ENCODE results near the gene SIGLEC9. TPM values are rescaled to one million over a fixed set of nuclear protein-coding genes. Genes with fewer than 3 reads are reported as not detected.

SIGLEC9 gene
- total and polyA plus RNA-seq, 2 of the 8 experiments (the other 6 are each of a cell fraction or from before 2014, with no cell fraction given), result not detected

- H3K56ac ChIP-seq (replicated peaks; ENCODE audit: insufficient read length, low read depth, low read length), result no peak overlapping the region
- TF ChIP-seq MAFK (IDR thresholded peaks at IDR 0.05; ENCODE audit: low read depth, low read length) (no peak), EGR1 (IDR thresholded peaks at IDR 0.05; ENCODE audit: borderline replicate concordance, low read depth, low read length) (no peak), RXRA (IDR thresholded peaks at IDR 0.05; ENCODE audit: insufficient read depth, low read depth, low read length) (no peak), CTBP2 (IDR thresholded peaks at IDR 0.05; ENCODE audit: borderline replicate concordance, insufficient read depth, insufficient read length, low read length) (no peak), SIX5 (IDR thresholded peaks at IDR 0.05; ENCODE audit: low read depth, low read length) (no peak), SP1 (IDR thresholded peaks at IDR 0.05; ENCODE audit: low read depth, low read length) (no peak), BACH1 (IDR thresholded peaks at IDR 0.05; ENCODE audit: low read length) (no peak), GABPA (IDR thresholded peaks at IDR 0.05; ENCODE audit: borderline replicate concordance, insufficient read depth, low read length) (no peak), SIN3A (conservative IDR thresholded peaks at IDR 0.05 in 1 of 2, IDR thresholded peaks at IDR 0.05 in 1 of 2; ENCODE audit: low read depth in 1 of 2, low read length in 2 of 2) (no peak), POLR2AphosphoS5 (IDR thresholded peaks at IDR 0.05; ENCODE audit: low read depth, low read length) (no peak), TAF1 (IDR thresholded peaks at IDR 0.05; ENCODE audit: low read depth, low read length) (no peak), BRCA1 (IDR thresholded peaks at IDR 0.05; ENCODE audit: low read depth, low read length) (no peak), POU5F1 (IDR thresholded peaks at IDR 0.05; ENCODE audit: low read depth, low read length) (no peak)
- TF ChIP-seq, protein P1, sequence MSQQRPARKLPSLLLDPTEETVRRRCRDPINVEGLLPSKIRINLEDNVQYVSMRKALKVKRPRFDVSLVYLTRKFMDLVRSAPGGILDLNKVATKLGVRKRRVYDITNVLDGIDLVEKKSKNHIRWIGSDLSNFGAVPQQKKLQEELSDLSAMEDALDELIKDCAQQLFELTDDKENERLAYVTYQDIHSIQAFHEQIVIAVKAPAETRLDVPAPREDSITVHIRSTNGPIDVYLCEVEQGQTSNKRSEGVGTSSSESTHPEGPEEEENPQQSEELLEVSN (IDR thresholded peaks at IDR 0.05), result no peak
These were observed 5.6 kb upstream of the SIGLEC9 start for GRCh38 chr19:51119101-51119500.

More at GRCh38 chr19:51119101-51119500, 5.6 kb upstream of the SIGLEC9 start:
- Histone ChIP-seq H3K27ac (ENCODE audit: low read depth, low read length) (no peak overlapping the region), H3K4me3 (ENCODE audit: extremely low read depth in 1 of 4, insufficient read depth in 2 of 4, low read depth in 3 of 4, low read length in 4 of 4) (no peak overlapping the region), H3K4me1 (replicated peaks in 1 of 4; ENCODE audit: control insufficient read depth in 3 of 4, insufficient read depth in 4 of 4, low read length in 3 of 4) (peaks cover 0 to 2% (median 0%) of the 10 kb centered on the region in 4 experiments; a peak in 1 of 7 replicates), H3K79me2 (ENCODE audit: control insufficient read depth in 1 of 2, insufficient read depth in 2 of 2, low read length in 2 of 2) (no peaks in the 10 kb centered on the region), H3K23ac (ENCODE audit: insufficient read length) (no peak overlapping the region), H3K9me3 (ENCODE audit: insufficient read depth in 2 of 2, low read depth in 1 of 2, low read length in 1 of 2) (no peaks in the 10 kb centered on the region), H3K9ac (replicated peaks in 1 of 4; ENCODE audit: extremely low read depth in 1 of 4, low read depth in 3 of 4, low read length in 3 of 4) (no peak overlapping the region; a peak in 1 of 7 replicates), H4K91ac (replicated peaks; ENCODE audit: insufficient read length, low read length) (no peak overlapping the region), H3K14ac (ENCODE audit: insufficient read length) (no peak overlapping the region), H3K18ac (ENCODE audit: extremely low read depth, low read length) (no peak overlapping the region), H2BK15ac (ENCODE audit: low read length) (no peak overlapping the region), H4K20me1 (replicated peaks in 1 of 2; ENCODE audit: control insufficient read depth in 1 of 2, insufficient read depth in 2 of 2, low read length in 2 of 2) (no peaks in the 10 kb centered on the region), H3K79me1 (ENCODE audit: low read depth, low read length) (no peaks in the 10 kb centered on the region), H3K4ac (replicated peaks; ENCODE audit: insufficient read length, low read depth, low read length) (no peak overlapping the region), H2BK5ac (ENCODE audit: low read depth, low read length) (no peak overlapping the region), H2AFZ (ENCODE audit: low read length) (peak overlapping the region; percentile 69; the same call in 1 of the 2 replicates), H2BK12ac (ENCODE audit: low read depth, low read length) (no peak overlapping the region), H3K27me3 (replicated peaks in 1 of 4; ENCODE audit: control insufficient read depth in 3 of 4, extremely low read depth in 1 of 4, insufficient read depth in 3 of 4, low read length in 3 of 4) (no peaks in the 10 kb centered on the region; a peak in 2 of 7 replicates), H2BK20ac (ENCODE audit: low read length) (no peak overlapping the region), H3K23me2 (ENCODE audit: low read depth, low read length) (no peaks in the 10 kb centered on the region; the same call in 1 of the 2 replicates), H4K8ac (ENCODE audit: extremely low read depth, insufficient read depth, low read length) (no peak overlapping the region), H2AK5ac (ENCODE audit: low read depth, low read length) (no peak overlapping the region), H3K4me2 (ENCODE audit: insufficient read depth in 1 of 2, low read depth in 2 of 2, low read length in 2 of 2) (no peak overlapping the region; a peak in 1 of 4 replicates), H3K36me3 (ENCODE audit: control insufficient read depth in 2 of 4, insufficient read depth in 4 of 4, low read length in 3 of 4) (no peaks in the 10 kb centered on the region), H4K5ac (ENCODE audit: insufficient read length, low read depth, low read length) (no peak overlapping the region), H2BK120ac (replicated peaks; ENCODE audit: low read depth, low read length) (no peak overlapping the region)
- no peak for FAIRE-seq
- 77% methylated on average over 4 of the region's 4 CpGs; no CpG with 5 or more reads in 1 of the 2 experiments for WGBS, 2 experiments (ENCODE audit: extremely low coverage in 1 of 2, insufficient coverage in 1 of 2, insufficient read length in 1 of 2, insufficient replicate concordance in 2 of 2, low coverage in 1 of 2, low lambda C conversion rate in 2 of 2, missing lambda C conversion rate in 1 of 2)
- POLR2A ChIA-PET (ENCODE audit: partially characterized antibody), result no interaction called here
- CTCF ChIA-PET (ENCODE audit: partially characterized antibody), result interaction anchor here (0.5 to 1.1 kb wide), 2 partner anchors 24 to 197 kb away, joined by 4 read pairs; no protein-coding TSS in a partner anchor
- DNase-seq (ENCODE audit: low read depth in 1 of 2, low spot score in 2 of 2), result no peak

Data from H1 (cell line).